ENCODE results near the gene FBXO38. TPM values are rescaled to one million over a fixed set of nuclear protein-coding genes. Genes with fewer than 3 reads are reported as not detected.

FBXO38 gene
- total RNA-seq, 1 donor from 2014 or later: 38.0 TPM

- H3K36me3 ChIP-seq: no peaks in the 10 kb centered on the region
- peaks cover 4% of the 10 kb centered on the region for H3K4me1 ChIP-seq
- DNase-seq: no peak
- no peak for TF ChIP-seq CTCF (IDR thresholded peaks at IDR 0.05; ENCODE audit: borderline replicate concordance)
- intact Hi-C loops (cut with micrococcal nuclease): no loop called here
- H3K27me3 ChIP-seq (ENCODE audit: low read depth): no peaks in the 10 kb centered on the region
- no peak overlapping the region for H3K4me3 ChIP-seq
- no peaks in the 10 kb centered on the region for H3K9me3 ChIP-seq (replicated peaks)
- H3K27ac ChIP-seq (replicated peaks): no peak overlapping the region
Observed at GRCh38 chr5:148343603-148344487, 39.9 kb upstream of the FBXO38 start.

GRCh38 chr5:148347706-148348105 is 36.1 kb upstream of the FBXO38 start:
- intact Hi-C loops (cut with micrococcal nuclease): no loop called here
- no peak for DNase-seq
- Histone ChIP-seq H3K4me3 (no peak overlapping the region), H3K27ac (replicated peaks) (no peak overlapping the region), H3K4me1 (peaks cover 4% of the 10 kb centered on the region), H3K36me3 (peaks cover 13% of the 10 kb centered on the region), H3K9me3 (replicated peaks) (no peaks in the 10 kb centered on the region), H3K27me3 (ENCODE audit: low read depth) (no peaks in the 10 kb centered on the region)
- no peak for TF ChIP-seq CTCF (IDR thresholded peaks at IDR 0.05; ENCODE audit: borderline replicate concordance)

GRCh38 chr5:148352696-148353095 is 31.1 kb upstream of the FBXO38 start:
- Histone ChIP-seq H3K4me3 (no peak overlapping the region), H3K27ac (replicated peaks) (no peak overlapping the region), H3K4me1 (no peaks in the 10 kb centered on the region), H3K9me3 (replicated peaks) (no peaks in the 10 kb centered on the region), H3K36me3 (peaks cover 13% of the 10 kb centered on the region), H3K27me3 (ENCODE audit: low read depth) (no peaks in the 10 kb centered on the region)
- DNase-seq: no peak
- intact Hi-C loops (cut with micrococcal nuclease): no loop called here
- no peak for TF ChIP-seq CTCF (IDR thresholded peaks at IDR 0.05; ENCODE audit: borderline replicate concordance)

- no peaks in the 10 kb centered on the region for H3K27me3 ChIP-seq (ENCODE audit: low read depth)
- H3K27ac ChIP-seq (replicated peaks): no peak overlapping the region
- no peaks in the 10 kb centered on the region for H3K9me3 ChIP-seq (replicated peaks)
- no peak overlapping the region for H3K4me3 ChIP-seq
- H3K4me1 ChIP-seq: no peaks in the 10 kb centered on the region
- peaks cover 13% of the 10 kb centered on the region for H3K36me3 ChIP-seq
- no peak for DNase-seq
- TF ChIP-seq CTCF (IDR thresholded peaks at IDR 0.05; ENCODE audit: borderline replicate concordance): no peak
- intact Hi-C loops (cut with micrococcal nuclease): no loop called here
Observed at GRCh38 chr5:148353634-148354033, 30.1 kb upstream of the FBXO38 start.

GRCh38 chr5:148364343-148364742 is 19.4 kb upstream of the FBXO38 start:
- H3K27me3 ChIP-seq (ENCODE audit: low read depth): no peaks in the 10 kb centered on the region
- no peak overlapping the region for H3K4me3 ChIP-seq
- no peaks in the 10 kb centered on the region for H3K4me1 ChIP-seq
- no peak for TF ChIP-seq CTCF (IDR thresholded peaks at IDR 0.05; ENCODE audit: borderline replicate concordance)
- intact Hi-C loops (cut with micrococcal nuclease): no loop called here
- no peak for DNase-seq
- H3K27ac ChIP-seq (replicated peaks): no peak overlapping the region
- H3K36me3 ChIP-seq: peaks cover 10% of the 10 kb centered on the region
- peaks cover 15% of the 10 kb centered on the region for H3K9me3 ChIP-seq (replicated peaks)
